Type B pancreatic cell (in vitro differentiated cells): ENCODE data around the gene YIF1B. TPM values are rescaled to one million over a fixed set of nuclear protein-coding genes. Genes with fewer than 3 reads are reported as not detected.
A peak's percentile ranks its signal among the peaks of the same experiment; 100 is the strongest.

Experiments used
- DNase-seq: peaks from one replicate; pipeline ENCODE4 v3.0.0; 2021; ENCODE audit warnings: mixed read lengths; ENCODE audit not compliant: unreplicated experiment; ENCODE audit errors: extremely low spot score
- H3K27ac Mint-ChIP-seq: 2 replicates; pipeline ENCODE4 v1.8.0; 2021; ENCODE audit warnings: mild to moderate bottlenecking, mixed read lengths
- H3K27me3 Mint-ChIP-seq: 2 replicates; pipeline ENCODE4 v1.8.0; 2021; ENCODE audit warnings: mixed read lengths
- H3K36me3 Mint-ChIP-seq: 2 replicates; pipeline ENCODE4 v1.8.0; 2021; ENCODE audit warnings: mixed read lengths
- H3K4me1 Mint-ChIP-seq: one replicate; pipeline ENCODE4 v1.8.0; 2021; ENCODE audit warnings: mixed read lengths; ENCODE audit not compliant: unreplicated experiment
- H3K4me3 Mint-ChIP-seq: 2 replicates; pipeline ENCODE4 v1.8.0; 2021; ENCODE audit warnings: mild to moderate bottlenecking, mixed read lengths
- H3K9me3 Mint-ChIP-seq: 2 replicates; pipeline ENCODE4 v1.8.0; 2021; ENCODE audit warnings: mixed read lengths
- CTCF ChIP-seq: fragments of 200-600 bp; sonication (generic); conservative IDR thresholded peaks from 2 replicates; pipeline ENCODE4 v1.5.0; 2021; ENCODE audit warnings: antibody characterized with exemption, mild to moderate bottlenecking
- total RNA-seq: library from RNA; stranded (reverse); gene quantifications from 2 replicates; pipeline ENCODE4 v1.2.1, GENCODE V29; 2021; ENCODE audit warnings: low replicate concordance

YIF1B gene
- total RNA-seq, 1 donor from 2014 or later: 41.0 TPM

GRCh38 chr19:38268539-38268938 is 47.2 kb downstream of the YIF1B start:
- Mint-ChIP-seq H3K27me3 (peaks cover 5% of the 10 kb centered on the region), H3K36me3 (peaks cover 7% of the 10 kb centered on the region), H3K9me3 (no peaks in the 10 kb centered on the region), H3K4me1 (peaks cover 65% of the 10 kb centered on the region), H3K27ac (peak overlapping the region; percentile 93), H3K4me3 (peak overlapping the region; percentile 88)
- DNase-seq: no peak
- no peak for TF ChIP-seq CTCF

DNA sequence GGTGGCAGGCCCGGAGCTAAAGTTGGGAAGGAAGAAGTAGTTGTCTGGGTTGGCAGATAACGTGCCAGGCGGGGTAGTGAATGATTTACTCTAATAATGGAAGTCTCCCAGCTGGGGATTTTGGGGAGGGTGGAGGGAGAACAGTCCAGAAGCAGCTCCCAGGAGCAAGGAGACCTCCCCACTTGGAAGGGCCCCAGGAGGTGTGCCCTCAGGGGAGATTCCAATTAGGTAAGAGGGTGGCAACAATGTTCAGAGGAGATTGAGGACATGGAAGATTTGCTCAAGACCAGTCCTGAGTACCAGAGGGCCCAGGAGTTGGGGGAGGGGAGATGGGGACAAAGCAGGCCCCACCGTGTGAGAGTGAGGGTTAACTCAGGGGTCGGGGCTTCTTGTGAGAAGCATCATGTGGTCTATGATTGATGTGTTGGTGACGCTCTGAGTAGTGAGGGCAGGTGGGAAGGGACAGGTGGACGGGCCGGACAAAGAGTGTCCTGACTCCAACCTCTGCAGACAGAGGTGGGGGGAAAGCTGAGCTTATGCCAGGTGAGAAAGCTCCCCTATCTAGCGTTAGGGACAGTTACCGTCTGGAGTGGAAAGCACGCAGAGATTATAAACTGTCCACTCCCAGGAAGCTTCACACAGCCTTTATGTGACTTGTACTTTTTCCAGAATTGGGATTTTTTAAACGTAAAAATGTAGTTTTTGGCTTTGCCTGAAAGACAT is 47.8 kb downstream of the YIF1B start:
- TF ChIP-seq CTCF: no peak
- peaks cover 7% of the 10 kb centered on the region for H3K36me3 Mint-ChIP-seq
- H3K4me3 Mint-ChIP-seq: peak overlapping the region; percentile 88
- H3K4me1 Mint-ChIP-seq: peaks cover 61% of the 10 kb centered on the region
- H3K27me3 Mint-ChIP-seq: peaks cover 6% of the 10 kb centered on the region
- DNase-seq: no peak
- H3K27ac Mint-ChIP-seq: peak overlapping the region; percentile 93
- no peaks in the 10 kb centered on the region for H3K9me3 Mint-ChIP-seq

- peak overlapping the region; percentile 93 for H3K27ac Mint-ChIP-seq
- H3K36me3 Mint-ChIP-seq: peaks cover 4% of the 10 kb centered on the region
- no peaks in the 10 kb centered on the region for H3K9me3 Mint-ChIP-seq
- H3K4me1 Mint-ChIP-seq: peaks cover 57% of the 10 kb centered on the region
- peaks cover 6% of the 10 kb centered on the region for H3K27me3 Mint-ChIP-seq
- H3K4me3 Mint-ChIP-seq: peak overlapping the region; percentile 88
- DNase-seq: no peak
- TF ChIP-seq CTCF: no peak
Measured at GRCh38 chr19:38266981-38267597, 48.7 kb downstream of the YIF1B start.

GRCh38 chr19:38265921-38266429 is 49.8 kb downstream of the YIF1B start:
- H3K36me3 Mint-ChIP-seq: peaks cover 3% of the 10 kb centered on the region
- H3K4me3 Mint-ChIP-seq: peak overlapping the region; percentile 88
- DNase-seq: no peak
- peaks cover 6% of the 10 kb centered on the region for H3K27me3 Mint-ChIP-seq
- peaks cover 54% of the 10 kb centered on the region for H3K4me1 Mint-ChIP-seq
- no peaks in the 10 kb centered on the region for H3K9me3 Mint-ChIP-seq
- no peak for TF ChIP-seq CTCF
- peak overlapping the region; percentile 93 for H3K27ac Mint-ChIP-seq

GRCh38 chr19:38265213-38265861 is 50.4 kb downstream of the YIF1B start:
- TF ChIP-seq CTCF: no peak
- Mint-ChIP-seq H3K4me1 (peaks cover 48% of the 10 kb centered on the region), H3K9me3 (no peaks in the 10 kb centered on the region)

More at GRCh38 chr19:38265213-38265861, 50.4 kb downstream of the YIF1B start:
- Mint-ChIP-seq H3K4me3 (peak overlapping the region; percentile 88), H3K27me3 (peaks cover 6% of the 10 kb centered on the region), H3K27ac (peak overlapping the region; percentile 93), H3K36me3 (no peaks in the 10 kb centered on the region)
- no peak for DNase-seq
